LNCaP clone FGC (cell line): ENCODE data around the gene BAIAP3.

Experiments
- DNase-seq: peaks from one replicate; pipeline ENCODE4 v3.0.0-alpha.2; 2011; ENCODE audit warnings: low read depth
- H3K4me3 ChIP-seq: 2 replicates; pipeline ENCODE4 v1.5.1; 2011; ENCODE audit warnings: mild to moderate bottlenecking, low read depth, low read length, control low read depth
- CTCF ChIP-seq: IDR thresholded peaks from 2 replicates; pipeline ENCODE4 v1.5.1; 2012; ENCODE audit warnings: mild to moderate bottlenecking; ENCODE audit not compliant: control insufficient read depth, insufficient read depth; ENCODE audit errors: extremely low read depth

The BAIAP3 gene

GRCh38 chr16:1347286-1347855 is 13.9 kb downstream of the BAIAP3 start:
- DNase-seq: no peak
- TF ChIP-seq CTCF: no peak
- no peak overlapping the region for H3K4me3 ChIP-seq

GRCh38 chr16:1347962-1348361 is 14.5 kb downstream of the BAIAP3 start:
- DNase-seq: no peak
- TF ChIP-seq CTCF: no peak
- no peak overlapping the region for H3K4me3 ChIP-seq

GRCh38 chr16:1348441-1348840 is 15.0 kb downstream of the BAIAP3 start:
- no peak for DNase-seq
- no peak for TF ChIP-seq CTCF
- no peak overlapping the region for H3K4me3 ChIP-seq

- no peak for TF ChIP-seq CTCF
- H3K4me3 ChIP-seq: no peak overlapping the region
- DNase-seq: no peak
These were observed 15.5 kb downstream of the BAIAP3 start for GRCh38 chr16:1348926-1349325.

GRCh38 chr16:1349351-1349750 is 15.9 kb downstream of the BAIAP3 start:
- no peak for TF ChIP-seq CTCF
- no peak for DNase-seq

GRCh38 chr16:1349951-1350350 is 16.5 kb downstream of the BAIAP3 start:
- DNase-seq: no peak
- no peak overlapping the region for H3K4me3 ChIP-seq
- no peak for TF ChIP-seq CTCF

More at GRCh38 chr16:1349351-1349750, 15.9 kb downstream of the BAIAP3 start:
- H3K4me3 ChIP-seq: no peak overlapping the region

GRCh38 chr16:1350691-1351090 is 17.2 kb downstream of the BAIAP3 start:
- TF ChIP-seq CTCF: no peak
- no peak for DNase-seq
- peak overlapping the region; percentile 99 for H3K4me3 ChIP-seq
